Ovary (tissue), 3 donors: ENCODE data around the gene EDIL3.

Experiments
- CTCF ChIP-seq, 3 donors: fragments of 450-650 bp in 2 of 3; fragments of 200-600 bp in 1 of 3; IDR thresholded peaks; one replicate each; pipeline versions ENCODE4 v1.5.1 to v1.8.0; 2016 to 2022; ENCODE audit warnings: antibody characterized with exemption in 3 of 3, mild to moderate bottlenecking in 1 of 3
- POLR2A ChIP-seq: fragments of 450-650 bp; IDR thresholded peaks from one replicate; pipeline ENCODE4 v1.6.1; 2017; ENCODE audit warnings: antibody characterized with exemption, mild to moderate bottlenecking, moderate library complexity
- donor health status: DM: no; HTN: no; CAD: no.

GRCh38 chr5:83973925-83974815 lies 410.5 kb downstream of the EDIL3 start:
- TF ChIP-seq CTCF (IDR thresholded peaks at IDR 0.05) (no peak), POLR2A (no peak)
